Astrocyte (in vitro differentiated cells and primary cell): ENCODE data around the gene NPLOC4.

Experiments used
- EZH2 ChIP-seq: IDR thresholded peaks from 2 replicates; pipeline ENCODE4 v1.6.1; 2012; ENCODE audit warnings: mild to moderate bottlenecking, low read length, inconsistent platforms; ENCODE audit not compliant: insufficient read depth
- TF ChIP-seq, protein P1 (sequence below): IDR thresholded peaks from 2 replicates; pipeline ENCODE4 v1.5.1; 2011; ENCODE audit warnings: low read depth, mild to moderate bottlenecking, inconsistent platforms, low read length, moderate library complexity; ENCODE audit not compliant: insufficient read depth

DNA sequence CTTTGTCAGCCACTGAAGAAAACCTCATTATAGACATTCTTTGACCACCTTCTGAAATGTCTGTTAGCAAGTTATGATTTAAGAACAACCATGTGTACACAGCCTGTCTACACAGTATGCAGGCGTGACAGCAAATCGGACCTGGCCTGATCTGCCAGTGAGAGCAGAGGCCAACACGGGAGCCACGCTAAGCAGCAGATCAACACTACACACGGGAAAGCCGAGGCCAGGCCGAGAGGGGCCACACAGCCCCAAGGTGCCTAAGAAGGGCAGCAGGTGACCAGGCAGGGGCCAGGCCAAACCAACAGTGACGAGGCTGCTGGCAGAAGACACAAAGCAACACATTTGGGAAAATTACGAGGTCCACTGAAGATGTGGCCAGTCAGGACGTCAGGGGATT is 68.5 kb downstream of the NPLOC4 start:
- no peak for TF ChIP-seq EZH2
- TF ChIP-seq, protein P1, sequence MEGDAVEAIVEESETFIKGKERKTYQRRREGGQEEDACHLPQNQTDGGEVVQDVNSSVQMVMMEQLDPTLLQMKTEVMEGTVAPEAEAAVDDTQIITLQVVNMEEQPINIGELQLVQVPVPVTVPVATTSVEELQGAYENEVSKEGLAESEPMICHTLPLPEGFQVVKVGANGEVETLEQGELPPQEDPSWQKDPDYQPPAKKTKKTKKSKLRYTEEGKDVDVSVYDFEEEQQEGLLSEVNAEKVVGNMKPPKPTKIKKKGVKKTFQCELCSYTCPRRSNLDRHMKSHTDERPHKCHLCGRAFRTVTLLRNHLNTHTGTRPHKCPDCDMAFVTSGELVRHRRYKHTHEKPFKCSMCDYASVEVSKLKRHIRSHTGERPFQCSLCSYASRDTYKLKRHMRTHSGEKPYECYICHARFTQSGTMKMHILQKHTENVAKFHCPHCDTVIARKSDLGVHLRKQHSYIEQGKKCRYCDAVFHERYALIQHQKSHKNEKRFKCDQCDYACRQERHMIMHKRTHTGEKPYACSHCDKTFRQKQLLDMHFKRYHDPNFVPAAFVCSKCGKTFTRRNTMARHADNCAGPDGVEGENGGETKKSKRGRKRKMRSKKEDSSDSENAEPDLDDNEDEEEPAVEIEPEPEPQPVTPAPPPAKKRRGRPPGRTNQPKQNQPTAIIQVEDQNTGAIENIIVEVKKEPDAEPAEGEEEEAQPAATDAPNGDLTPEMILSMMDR: no peak
